Cardiac fibroblast (primary cell): ENCODE measurements around the gene PEMT.
A peak's percentile ranks its signal among the peaks of the same experiment; 100 is the strongest.

Experiments used
- DNase-seq, 2 donors: peaks; one replicate each; pipeline versions ENCODE4 v3.0.0 to v3.0.0-alpha.2; 2010; ENCODE audit warnings: low read depth in 2 of 2
- H3K4me3 ChIP-seq, 2 donors: replicated peaks in 1 of 2; 1 replicate in 1 of 2; 2 replicates in 1 of 2; pipeline ENCODE4 v1.5.1; 2011; ENCODE audit warnings: low read depth in 2 of 2, low read length in 2 of 2, mild to moderate bottlenecking in 2 of 2, moderate library complexity in 1 of 2
- TF ChIP-seq, protein P1 (sequence below): IDR thresholded peaks from one replicate; pipeline ENCODE4 v1.5.1; 2011; ENCODE audit warnings: low read depth, mild to moderate bottlenecking, low read length, inconsistent platforms

PEMT gene

DNA sequence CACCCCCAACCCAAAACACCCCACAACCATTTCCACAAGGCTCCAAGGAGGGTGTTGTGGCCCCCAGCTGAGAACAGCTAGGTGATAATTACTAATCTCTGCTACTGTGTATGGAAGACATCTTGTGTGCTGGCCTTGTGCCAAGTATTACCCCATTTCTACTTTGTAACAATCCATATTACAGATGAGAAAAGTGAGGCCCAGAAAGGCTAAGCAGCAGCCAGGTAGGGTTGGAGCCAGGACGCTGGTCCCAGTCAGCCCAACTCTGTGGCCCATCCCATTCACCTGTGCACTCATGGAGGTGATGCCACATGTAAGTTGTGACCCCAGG, 12.4 kb upstream of the PEMT start:
- TF ChIP-seq, protein P1, sequence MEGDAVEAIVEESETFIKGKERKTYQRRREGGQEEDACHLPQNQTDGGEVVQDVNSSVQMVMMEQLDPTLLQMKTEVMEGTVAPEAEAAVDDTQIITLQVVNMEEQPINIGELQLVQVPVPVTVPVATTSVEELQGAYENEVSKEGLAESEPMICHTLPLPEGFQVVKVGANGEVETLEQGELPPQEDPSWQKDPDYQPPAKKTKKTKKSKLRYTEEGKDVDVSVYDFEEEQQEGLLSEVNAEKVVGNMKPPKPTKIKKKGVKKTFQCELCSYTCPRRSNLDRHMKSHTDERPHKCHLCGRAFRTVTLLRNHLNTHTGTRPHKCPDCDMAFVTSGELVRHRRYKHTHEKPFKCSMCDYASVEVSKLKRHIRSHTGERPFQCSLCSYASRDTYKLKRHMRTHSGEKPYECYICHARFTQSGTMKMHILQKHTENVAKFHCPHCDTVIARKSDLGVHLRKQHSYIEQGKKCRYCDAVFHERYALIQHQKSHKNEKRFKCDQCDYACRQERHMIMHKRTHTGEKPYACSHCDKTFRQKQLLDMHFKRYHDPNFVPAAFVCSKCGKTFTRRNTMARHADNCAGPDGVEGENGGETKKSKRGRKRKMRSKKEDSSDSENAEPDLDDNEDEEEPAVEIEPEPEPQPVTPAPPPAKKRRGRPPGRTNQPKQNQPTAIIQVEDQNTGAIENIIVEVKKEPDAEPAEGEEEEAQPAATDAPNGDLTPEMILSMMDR, result no peak
- DNase-seq, result no peak
- H3K4me3 ChIP-seq, result no peak overlapping the region

DNA sequence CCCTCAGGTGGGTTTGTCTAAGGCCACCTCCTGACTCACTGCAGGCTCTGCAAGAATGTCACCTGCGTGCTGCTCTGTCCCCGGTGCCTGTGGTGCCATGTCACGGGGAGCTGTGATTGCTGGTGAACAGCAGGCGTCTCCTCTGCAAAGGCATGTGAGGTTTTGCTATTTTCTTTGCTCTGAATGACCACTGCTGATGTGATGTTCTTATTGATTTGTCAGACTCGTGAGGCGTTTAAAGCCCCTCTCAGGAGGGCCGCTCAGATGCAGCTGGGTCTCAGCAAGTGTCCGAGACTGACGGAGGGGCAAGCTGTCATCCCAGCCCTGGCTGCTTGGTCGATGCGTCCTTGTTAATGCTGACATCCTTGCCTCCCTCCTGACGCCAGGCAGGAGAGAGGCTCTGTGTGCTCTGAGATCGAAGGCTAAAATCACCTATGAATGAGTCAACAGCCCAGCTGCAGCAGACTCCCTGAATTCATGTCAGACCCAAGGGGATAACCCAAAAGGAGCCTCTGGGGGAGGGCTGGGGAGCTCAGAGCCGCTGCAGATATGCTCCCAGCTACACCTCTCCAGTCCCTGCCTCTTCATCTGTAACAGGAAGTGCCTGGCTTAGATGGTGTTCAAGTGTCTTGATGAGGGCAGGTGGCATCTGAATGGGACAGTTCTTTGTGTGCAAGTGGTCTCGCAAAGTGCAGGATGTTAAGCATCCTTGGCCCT, 11.8 kb upstream of the PEMT start:
- TF ChIP-seq, protein P1, result no peak
- H3K4me3 ChIP-seq, result no peak overlapping the region
- DNase-seq, result no peak

DNA sequence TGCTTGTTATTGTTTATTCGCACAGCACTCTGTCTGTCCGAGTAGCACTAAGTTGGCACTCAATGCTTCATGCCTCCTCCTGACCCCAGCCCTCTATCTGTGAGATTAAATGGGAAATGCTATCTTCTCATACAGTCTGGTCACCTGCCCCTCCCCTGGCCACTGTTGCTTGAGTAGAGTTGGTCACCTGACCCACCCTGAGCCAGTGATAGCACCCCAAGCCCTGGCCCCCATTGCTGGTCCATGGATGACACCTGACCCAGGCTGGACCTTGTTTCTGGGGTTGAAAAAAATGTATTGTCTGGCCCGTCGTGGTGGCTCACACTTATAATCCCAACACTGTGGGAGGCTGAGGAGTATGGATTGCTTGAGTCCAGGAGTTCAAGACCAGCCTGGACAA, 8.5 kb upstream of the PEMT start:
- H3K4me3 ChIP-seq, result no peak overlapping the region
- no peak for DNase-seq
- TF ChIP-seq, protein P1, result no peak

DNA sequence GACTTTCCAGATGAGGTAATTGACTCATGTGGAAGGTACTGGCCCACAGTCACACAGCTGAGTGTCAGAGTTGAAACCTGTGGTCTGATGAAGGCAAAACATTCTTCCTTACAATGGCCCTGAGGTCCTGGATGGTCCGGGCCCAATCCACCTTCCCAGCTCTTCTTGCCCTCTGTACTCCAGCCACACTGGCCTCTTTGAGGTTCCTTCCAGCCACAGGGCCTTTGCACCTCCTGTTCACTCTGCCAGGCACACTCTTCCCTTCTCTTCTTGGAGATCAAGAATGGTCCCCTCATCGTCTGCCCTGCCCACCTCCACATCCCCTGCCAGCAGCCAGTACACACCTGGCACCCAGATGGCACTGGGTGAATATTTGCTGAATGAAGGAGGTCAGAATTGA, 6.5 kb upstream of the PEMT start:
- DNase-seq, result no peak
- TF ChIP-seq, protein P1, result no peak
- H3K4me3 ChIP-seq, result no peak overlapping the region

DNA sequence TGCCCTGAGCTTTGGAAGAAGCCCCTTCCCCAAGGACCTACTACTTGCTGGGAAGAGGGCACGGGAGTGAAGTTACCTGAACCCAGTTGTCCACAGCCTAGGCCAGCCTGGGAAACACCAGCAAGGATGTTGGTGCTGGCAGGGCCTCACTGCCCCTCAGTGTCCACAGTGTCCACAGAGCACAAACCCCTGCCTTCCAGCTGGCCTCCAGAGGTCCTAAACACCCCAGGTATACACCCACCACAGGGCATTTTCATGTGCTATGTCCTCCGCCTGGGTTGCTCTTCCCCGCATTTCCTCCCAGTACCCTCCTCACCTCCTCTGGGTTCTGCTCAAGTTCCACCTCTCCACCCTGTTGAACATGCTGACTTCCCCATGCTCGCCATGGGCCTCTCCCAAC, 4.2 kb upstream of the PEMT start:
- DNase-seq, result no peak
- TF ChIP-seq, protein P1, result no peak
- no peak overlapping the region for H3K4me3 ChIP-seq

DNA sequence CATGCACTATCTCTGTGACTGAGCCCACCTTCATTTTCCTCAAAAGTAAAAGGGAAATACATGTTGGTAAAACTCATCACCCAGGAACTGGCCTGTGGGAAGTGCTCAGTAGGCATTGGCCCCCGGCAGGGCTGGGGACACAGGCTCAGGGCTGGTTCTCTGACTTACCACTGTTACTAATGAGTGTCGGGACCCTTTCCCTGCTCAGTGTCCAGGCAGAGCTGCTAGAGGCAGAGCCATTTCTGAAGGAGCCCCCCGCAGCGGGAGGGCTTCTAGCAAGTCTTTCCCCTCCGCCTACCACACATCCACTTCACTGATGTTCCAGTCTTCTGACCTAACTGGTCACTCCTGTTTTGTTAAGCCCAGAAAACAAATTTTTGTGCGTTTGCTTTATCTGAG, 1.7 kb upstream of the PEMT start:
- TF ChIP-seq, protein P1, result no peak
- H3K4me3 ChIP-seq, result peak overlapping the region in 1 of 2 donors; percentile 91
- DNase-seq, result no peak

DNA sequence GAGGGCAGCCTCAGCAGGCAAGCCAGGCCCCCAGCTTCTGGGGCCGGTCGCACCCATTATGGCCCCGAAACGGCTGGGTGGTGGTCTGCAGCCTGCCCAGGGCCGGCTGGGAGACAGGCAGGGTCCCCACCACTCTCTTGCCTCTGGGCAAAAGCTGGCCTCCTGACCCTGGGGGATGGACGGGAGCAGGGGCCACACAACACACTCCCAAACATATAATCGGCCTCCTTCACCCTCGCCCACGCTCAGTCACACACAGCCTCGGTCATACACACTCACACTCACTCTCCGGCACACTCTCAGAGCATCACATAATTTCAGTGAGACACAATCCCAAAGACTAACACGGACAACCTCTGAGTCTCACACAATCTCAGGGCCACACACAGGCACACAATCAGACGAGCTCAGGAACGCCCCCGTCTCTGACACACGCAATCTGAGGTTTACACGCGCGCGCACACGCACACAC, 589 bp downstream of the PEMT start:
- no peak for DNase-seq
- peak overlapping the region; percentile 82 to 91 for H3K4me3 ChIP-seq
- TF ChIP-seq, protein P1, result no peak
